ENCODE data around the gene SF3B3.
"Not testable (repeated sequence)": the region's sequence is repeated elsewhere in the genome, so short reads cannot be mapped to it uniquely, and the experiment has no call there.

SF3B3 gene

DNA sequence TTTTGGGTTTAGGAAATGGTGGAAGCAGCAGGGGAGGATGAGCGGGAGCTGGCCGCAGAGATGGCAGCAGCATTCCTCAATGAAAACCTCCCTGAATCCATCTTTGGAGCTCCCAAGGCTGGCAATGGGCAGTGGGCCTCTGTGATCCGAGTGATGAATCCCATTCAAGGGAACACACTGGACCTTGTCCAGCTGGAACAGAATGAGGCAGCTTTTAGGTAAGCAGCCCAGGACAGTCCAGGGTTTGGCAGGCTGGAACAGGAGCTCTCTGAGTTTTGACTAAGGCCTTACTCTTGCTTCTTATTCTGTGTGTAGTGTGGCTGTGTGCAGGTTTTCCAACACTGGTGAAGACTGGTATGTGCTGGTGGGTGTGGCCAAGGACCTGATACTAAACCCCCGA is 41.4 kb downstream of the SF3B3 start:
- DNase-seq (no peak), ATAC-seq (no peak)

DNA sequence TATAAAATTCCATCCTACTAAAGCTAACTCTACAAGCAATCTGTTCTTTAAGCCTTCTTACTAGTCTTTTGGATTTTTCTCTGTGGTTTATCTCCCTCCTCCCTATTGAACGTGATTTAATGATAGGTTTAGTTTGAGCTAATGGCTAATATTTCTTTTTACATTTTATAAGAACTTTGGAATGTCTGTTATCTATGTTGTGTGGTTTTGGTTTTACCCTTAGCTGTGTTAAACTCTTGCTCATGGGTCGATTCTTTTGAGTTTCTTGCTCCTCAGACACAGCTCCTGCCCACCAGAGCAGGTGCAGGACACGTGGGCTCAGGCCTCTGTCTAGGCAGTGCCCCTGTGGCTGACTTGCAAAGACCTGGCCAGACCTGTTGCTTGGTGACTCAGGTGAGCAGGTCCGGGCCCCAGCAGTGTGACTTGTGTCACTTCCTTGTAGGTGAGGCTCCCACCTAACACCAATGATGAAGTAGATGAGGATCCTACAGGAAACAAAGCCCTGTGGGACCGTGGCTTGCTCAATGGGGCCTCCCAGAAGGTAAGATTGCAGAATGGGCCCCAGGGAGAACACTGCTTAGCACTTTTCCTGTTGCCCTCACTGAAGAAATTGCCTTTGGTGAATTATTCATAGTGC is 45.1 kb downstream of the SF3B3 start:
- ATAC-seq (no peak), DNase-seq (no peak)

DNA sequence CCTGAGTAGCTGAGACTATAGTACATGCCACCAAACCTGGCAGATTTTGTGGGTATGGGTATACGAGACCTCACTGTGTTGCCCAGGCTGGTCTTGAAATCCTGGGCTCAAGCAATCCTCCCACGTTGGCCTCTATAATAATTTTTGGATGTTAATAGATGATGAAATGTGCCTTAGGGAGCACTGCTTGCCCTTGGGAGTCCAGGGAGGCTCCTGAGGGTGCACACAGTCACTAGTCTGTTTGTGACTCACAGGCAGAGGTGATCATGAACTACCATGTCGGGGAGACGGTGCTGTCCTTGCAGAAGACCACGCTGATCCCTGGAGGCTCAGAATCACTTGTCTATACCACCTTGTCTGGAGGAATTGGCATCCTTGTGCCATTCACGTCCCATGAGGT is 46.1 kb downstream of the SF3B3 start:
- DNase-seq (no peak), ATAC-seq (no peak)

DNA sequence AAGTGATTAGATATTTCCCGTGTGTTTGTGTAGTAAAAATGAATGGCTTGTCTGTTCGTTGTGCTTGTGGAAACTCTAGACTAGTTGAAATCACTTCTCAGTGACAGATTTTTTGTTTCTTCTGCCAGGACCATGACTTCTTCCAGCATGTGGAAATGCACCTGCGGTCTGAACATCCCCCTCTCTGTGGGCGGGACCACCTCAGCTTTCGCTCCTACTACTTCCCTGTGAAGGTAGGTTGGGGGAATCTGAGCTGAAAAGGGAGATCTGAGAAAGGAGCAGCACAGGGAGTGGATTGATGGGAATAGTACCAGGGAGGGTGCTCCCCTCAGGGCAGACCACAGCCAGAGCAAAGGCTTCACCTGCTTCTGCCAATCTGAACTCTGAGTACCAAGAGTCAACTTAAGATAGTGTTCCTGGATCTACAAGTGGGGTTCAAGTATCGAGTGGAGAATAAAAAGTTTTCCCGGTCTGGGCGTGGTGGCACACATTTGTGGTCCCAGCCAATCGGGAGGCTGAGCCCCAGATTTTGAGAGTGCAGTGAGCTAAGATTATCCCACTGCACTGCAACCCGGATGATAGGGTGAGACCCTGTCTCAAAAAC is 47.5 kb downstream of the SF3B3 start:
- no peak for ATAC-seq
- DNase-seq: no peak

DNA sequence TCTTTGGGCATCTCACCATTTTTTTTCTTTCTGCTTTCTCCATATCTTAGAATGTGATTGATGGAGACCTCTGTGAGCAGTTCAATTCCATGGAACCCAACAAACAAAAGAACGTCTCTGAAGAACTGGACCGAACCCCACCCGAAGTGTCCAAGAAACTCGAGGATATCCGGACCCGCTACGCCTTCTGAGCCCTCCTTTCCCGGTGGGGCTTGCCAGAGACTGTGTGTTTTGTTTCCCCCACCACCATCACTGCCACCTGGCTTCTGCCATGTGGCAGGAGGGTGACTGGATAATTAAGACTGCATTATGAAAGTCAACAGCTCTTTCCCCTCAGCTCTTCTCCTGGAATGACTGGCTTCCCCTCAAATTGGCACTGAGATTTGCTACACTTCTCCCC is 48.0 kb downstream of the SF3B3 start:
- peak; percentile 10 for ATAC-seq

DNA sequence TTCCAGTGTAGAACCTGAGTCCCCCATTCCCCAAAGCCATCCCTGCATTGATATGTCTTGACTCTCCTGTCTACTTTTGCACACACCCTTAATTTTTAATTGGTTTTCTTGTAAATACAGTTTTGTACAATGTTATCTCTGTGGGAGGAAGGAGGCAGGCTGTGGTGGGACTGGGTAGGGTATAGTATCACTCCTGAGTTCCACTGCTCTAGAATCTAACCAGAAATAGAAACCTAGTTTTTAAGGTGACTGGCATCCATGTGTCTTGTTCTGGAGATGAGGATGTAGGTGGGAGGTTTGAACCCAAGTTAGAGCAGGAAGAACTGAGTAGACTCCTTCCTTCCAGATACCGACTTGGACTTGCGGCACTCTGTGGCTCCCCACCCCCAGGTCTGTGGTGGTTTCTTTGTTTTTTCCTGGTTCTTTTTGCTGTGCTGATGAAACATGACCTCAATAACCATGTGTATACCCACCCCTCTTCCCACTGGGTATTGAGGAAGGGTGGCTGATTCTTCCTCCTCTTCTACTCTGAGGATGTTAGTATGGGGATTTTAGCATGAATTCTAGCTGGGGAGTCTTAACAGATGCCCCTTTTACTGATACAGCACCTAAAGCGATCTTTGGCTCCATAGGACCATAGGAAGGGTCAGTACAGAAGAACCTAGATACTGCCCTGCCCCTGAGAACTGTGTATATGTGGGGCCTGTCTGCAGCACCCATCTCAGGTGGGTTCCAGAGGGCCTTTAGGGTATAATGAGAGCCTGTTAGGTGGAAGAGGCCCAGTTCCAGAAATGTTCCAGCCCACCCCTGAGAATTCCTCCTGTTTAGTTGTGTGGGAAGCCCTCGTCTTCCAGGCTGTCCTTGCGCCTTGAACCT is 48.7 kb downstream of the SF3B3 start:
- DNase-seq: no peak
- no peak for ATAC-seq

More for the DNA sequence above, 48.0 kb downstream of the SF3B3 start:
- no peak for DNase-seq

DNA sequence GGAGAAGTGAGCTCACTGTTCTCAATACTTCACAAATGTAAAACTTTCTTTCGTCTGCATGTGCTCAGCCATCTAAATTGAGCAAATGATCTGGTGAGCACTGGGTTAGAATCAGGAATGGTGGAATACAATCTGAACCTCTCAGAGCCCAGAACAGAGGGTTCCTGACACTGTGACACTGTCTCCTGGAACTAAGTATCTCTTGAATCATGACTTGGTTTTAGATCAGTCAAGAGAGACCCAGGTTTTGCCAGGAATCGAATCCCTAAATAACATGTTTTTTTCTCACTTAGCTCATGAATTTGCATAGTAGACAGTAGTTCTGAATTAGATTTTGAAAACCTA is 49.3 kb downstream of the SF3B3 start:
- DNase-seq (no peak), ATAC-seq (no peak)

DNA sequence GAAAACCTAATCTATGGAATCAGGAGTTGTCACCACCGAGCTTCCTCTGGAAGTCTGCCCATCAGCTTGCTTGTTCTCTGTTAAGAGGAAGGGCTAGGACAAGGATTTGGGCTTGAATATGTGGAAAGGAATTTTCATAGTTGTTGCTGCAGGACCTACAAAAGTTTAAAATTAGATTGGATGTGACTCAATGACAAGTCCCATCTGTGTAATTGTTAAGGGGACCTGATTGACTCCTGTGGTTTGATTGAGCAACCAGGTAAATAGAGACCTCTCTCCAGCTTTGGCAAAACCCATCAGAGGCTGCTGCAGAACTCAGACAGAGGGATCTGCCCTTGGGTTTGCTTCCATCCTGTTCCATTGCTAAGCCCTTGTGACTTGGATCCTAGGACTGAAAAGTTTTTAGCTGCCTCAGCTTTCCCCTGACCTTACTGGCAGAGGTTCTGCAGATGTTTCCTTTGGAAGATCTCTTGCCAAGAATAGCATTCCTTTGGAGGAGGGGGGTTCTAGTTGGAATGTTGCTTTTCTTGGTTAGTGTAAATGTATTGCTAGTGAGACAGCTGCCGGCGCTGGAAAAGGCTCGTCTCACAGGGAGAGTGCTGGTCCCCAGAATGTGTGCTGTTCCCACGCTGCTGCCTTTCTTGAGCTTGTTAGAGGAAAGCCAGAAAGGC is 50.0 kb downstream of the SF3B3 start:
- ATAC-seq (no peak), DNase-seq (no peak)

DNA sequence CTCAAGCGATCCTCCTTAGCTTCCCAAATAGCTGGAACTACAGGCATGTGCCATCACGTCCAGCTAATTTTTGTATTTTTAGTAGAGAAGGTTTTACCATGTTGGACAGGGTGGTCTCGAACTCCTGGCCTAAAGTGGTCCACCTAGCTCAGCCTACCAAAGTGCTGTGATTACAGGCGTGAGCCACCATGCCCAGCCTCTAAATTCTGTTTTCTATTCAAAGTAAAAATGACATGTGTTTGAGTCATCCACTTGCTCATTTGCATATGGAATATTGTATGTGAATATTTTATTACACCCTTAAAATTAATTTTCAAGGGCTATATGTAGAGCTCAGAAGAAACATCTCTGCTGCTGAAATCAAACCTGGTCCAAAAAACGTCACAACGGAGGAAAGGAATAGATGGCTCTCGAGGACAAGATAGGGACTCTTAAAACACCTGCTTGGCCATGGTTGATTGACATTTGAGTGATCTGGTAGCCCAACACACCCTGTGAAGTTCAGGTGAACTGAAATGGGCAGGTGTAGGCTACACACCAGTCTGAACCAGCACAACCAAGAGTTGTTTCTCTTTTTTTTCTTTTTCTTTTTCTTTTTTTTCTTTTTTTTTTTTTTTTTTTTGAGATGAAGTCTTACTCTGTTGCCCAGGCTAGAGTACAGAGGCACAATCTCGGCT is 51.1 kb downstream of the SF3B3 start:
- no peak for DNase-seq
- ATAC-seq: no peak

DNA sequence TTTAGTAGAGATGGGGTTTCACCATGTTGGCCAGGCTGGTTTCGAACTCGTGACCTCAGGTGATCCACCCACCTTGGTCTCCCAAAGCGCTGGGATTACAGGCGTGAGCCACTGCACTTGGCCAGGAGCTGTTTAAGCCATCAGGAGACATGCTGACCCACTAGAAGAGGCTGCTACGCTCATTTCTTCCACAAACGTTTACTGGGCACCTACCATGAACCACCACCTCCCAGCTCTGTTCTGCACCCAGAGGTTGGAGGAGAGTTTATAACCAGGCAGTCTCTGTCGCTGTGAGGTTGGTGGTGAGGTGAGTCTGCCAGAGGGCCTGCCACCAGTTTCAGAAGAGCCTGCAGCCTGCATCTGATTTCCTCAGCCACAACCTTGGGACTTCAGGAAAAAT is 51.8 kb downstream of the SF3B3 start:
- ATAC-seq: no peak
- no peak for DNase-seq

DNA sequence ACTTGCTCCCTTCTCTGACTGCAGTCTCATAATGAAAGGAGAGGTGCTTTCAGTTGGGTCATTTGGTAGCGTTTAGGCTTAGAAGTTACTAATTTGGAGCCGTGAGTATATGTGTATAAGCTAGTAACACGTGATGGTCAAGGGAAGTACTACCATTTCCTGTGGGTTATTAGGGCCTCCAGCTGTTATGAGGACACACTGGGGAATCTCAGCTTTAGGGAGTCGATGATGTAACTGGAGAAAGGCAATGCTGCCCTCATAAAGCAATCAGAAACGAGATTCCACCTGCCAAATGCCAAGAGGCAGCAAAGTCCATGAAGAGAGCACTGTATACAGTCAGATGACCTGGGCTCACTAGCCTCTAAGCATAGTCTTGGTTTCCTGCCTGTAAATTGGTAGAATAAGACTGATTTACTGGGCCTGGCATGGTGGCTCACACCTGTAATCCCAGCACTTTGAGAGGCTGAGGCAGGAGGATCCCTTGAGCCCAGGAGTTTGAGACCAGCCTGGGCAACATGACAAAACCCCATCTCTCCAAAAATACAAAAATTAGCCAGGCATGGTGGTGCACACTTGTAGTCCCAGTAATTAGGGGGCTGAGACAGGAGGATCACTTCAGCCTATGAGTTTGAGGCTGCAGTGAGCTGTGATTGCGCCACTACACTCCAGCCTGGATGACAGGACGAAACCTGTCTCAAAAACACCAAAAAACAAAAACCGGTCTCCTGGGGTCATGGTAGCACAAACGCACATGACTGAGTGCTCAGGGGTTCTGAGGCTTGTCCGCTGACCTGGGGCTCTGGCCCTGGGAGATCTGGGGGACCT is 53.0 kb downstream of the SF3B3 start:
- DNase-seq (no peak), ATAC-seq (peak; percentile 24)

DNA sequence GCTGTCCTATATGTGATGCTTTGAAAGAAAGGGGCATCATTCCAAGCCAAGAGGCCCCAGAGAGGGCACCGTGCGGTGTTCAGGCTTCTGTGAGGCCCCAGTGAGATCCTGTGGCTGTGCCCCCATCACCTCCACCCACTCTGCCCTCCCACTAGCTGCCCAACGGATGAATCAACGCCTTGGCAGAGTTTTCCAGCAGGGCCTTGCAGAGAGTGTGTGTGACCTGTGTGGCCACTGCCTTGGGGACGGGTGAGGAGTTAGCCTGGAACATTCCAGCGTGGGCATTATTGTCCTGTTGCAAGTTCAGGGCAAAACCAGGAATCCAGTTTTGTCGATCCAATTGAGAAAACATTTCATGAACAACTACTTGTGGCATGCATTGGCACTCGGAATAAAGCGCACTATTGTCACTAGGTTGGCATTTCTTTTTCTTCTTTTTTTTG is 53.7 kb downstream of the SF3B3 start:
- DNase-seq (peak; percentile 30), ATAC-seq (peak; percentile 33)

DNA sequence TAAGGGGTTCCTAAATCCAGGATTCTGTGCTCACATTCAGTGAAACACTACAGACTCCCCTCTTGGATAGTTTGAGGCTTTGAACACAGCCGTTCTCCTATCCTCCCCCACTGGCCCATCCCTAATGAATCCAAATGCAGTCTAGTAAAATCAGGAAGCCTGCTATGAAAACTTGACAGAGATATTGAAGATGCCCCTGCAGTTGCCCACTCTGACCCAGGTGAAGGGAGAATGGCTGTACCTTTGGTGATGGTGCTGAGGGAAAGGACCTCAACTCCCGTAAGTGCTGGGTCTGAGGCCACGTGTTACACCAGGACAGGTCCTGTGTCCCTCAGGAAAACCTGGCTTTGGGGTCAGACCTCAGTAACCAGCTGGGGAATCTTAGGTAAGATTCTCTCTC is 54.4 kb downstream of the SF3B3 start:
- DNase-seq (no peak), ATAC-seq (no peak)

DNA sequence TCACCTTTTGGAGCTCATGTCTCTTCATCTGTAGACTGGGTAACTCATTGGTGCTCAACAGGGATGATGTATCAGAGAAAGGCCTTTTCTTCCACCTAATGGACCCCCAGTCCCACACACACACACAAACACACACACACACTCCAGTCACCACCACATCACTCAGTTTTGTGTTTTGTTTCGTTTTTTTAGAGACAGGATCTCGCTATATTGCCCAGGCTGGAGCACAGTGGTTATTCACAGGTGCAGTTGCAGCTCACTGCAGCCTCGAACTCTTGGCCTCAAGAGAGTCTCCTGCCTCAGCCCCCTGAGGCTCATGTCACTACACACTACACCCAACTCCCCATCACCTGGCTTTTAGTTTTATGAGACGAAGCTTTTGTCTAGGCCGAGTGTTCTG is 55.6 kb downstream of the SF3B3 start:
- no peak for DNase-seq
- ATAC-seq: no peak

DNA sequence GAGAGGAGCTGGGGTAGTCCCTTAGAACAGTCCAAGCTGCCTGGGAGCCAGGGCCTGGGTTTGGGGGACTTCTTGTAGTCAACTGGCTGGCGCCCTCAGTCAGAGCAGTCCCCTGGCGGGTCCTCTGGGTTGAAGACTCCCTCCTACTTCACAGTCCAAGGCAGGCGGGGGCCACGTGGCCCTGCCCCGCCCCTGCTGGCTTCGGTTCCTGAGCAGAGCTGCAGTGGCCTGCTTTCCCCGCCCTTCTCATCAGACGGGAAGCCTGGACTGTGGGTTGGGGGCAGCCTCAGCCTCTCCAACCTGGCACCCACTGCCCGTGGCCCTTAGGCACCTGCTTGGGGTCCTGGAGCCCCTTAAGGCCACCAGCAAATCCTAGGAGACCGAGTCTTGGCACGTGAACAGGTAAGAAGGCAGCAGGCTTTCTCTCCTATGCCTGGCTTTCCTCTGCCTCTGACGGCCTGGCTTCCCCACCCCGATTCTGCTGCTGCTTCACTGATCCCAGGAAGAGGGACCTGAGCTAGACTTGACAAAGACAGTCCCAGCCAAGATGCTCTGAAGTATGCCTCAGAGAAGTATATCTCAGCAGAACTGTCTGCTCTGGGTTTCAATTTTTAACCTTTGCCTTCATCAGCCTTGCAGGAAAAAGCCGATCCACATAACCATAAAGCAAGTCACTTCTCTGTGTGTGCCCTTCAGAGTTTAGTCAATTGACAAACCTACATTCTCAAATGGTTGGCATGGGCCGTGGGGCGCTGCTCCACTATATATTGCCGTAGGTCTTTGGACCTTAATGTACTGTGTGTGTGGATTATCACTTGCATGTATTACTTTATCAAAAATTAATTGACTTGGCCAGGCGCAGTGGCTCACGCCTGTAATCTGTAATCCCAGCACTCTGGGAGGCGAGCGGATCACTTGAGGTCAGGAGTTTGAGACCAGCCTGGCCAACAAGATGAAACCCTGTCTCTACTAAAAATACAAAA is 56.3 kb downstream of the SF3B3 start:
- peak; percentile 8 for ATAC-seq
- no peak for DNase-seq

DNA sequence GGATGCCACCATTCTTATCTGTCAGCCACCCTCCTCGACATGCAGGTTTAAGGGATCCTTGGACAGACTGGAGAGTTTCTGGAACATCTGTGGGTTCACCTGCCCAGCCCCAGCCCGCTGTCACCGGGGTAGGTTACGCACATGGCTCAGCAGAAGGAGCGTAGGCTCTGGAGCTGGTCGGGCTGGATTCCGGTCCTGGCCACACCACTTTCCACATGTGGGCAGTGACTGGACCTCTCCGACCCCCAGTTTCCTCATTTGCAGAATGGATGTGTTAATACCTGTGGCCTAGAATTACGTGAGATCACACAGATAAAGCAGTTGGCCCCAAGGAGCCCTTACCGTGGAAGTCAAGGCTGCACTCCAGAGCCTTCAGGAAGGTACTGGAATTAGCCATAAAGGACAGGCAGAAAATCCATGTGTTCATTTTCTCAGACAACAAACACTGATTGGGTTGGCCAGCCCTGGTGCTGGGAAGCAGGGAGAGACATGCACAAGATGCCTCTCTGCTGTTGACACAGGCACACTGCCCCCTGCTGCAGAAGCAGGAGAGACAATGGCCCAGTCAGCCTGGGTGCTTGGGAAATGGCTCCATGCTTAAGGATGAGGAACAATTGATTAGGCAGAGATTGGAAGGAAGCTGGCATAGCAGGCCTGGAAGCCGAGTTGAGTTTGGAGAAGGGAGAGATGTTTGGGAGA is 58.8 kb downstream of the SF3B3 start:
- no peak for ATAC-seq
- no peak for DNase-seq

DNA sequence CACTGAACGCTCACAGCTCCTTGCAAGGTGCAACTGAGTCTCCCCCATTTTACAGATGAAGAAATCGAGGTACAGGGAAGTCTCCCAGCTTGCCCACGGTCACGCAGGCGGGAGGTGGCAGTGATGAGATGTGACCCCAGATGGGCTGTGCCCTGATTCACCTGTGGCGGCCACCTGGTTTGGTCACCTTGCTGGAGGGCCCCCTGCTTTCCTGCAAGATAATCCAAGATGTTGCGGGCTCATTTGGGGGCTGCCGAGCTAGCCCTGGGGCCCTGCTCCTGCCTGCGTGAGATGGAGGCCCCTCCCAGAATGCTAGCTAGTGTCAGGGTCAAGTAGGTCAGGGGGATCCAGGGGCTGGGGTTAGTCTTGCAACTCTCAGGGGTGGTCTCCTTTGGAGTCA is 63.1 kb downstream of the SF3B3 start:
- no peak for DNase-seq
- ATAC-seq: no peak

DNA sequence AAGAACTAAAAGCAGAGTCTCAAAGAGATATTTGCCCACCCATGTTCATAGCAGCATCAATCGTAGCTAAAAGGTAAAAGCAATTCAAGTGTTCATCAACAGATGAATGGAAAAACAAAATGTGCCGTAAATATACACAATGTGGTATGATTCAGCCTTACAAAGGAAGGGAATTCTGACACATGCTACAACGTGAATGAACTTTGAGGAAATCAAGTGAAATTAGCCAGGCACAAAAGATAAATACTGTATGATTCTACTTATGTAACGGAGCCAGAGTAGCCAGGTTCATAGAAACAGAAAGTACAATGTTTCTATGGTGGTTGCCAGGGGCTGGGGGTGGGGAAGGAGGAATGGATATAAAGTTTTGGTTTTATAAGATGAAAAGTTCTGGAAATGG is 64.9 kb downstream of the SF3B3 start:
- ATAC-seq (no peak), DNase-seq (no peak)

DNA sequence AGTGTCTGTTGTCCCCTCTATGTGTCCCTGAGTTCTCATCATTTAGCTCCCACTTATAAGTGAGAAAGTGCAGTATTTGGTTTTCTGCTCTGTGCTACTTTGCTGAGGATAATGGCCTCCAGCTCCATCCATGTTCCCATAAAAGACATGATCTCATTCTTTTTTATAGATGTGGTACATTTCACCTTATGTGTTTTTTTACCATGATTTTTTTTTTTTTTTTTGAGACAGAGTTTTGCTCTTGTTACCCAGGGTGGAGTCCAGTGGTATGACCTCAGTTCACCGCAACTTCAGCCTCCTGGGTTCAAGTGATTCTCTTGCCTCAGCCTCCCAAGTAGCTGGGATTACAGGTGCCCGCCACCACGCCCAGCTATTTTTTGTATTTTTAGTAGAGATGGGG is 65.8 kb downstream of the SF3B3 start:
- DNase-seq, ATAC-seq: not testable (repeated sequence)
